Endodermal cell (in vitro differentiated cells): Measurements from ENCODE around the gene NDST1. TPM values are rescaled to one million over a fixed set of nuclear protein-coding genes. Genes with fewer than 3 reads are reported as not detected.

Experiments
- DNase-seq: peaks from one replicate; pipeline ENCODE4 v3.0.0-alpha.2; 2017
- H3K27ac ChIP-seq: 2 replicates; pipeline ENCODE4 v1.5.1; 2013; ENCODE audit warnings: mild to moderate bottlenecking, low read depth, low read length, moderate library complexity
- H3K27me3 ChIP-seq: 2 replicates; pipeline ENCODE4 v1.6.1; 2013; ENCODE audit warnings: mild to moderate bottlenecking, low read length, moderate library complexity; ENCODE audit not compliant: insufficient read depth, control insufficient read depth, poor library complexity, severe bottlenecking
- H3K36me3 ChIP-seq: 2 replicates; pipeline ENCODE4 v1.7.0; 2013; ENCODE audit warnings: mild to moderate bottlenecking, low read length, moderate library complexity; ENCODE audit not compliant: control insufficient read depth, insufficient read depth
- H3K4me1 ChIP-seq: one replicate; pipeline ENCODE4 v1.7.0; 2013; ENCODE audit warnings: low read length; ENCODE audit not compliant: control insufficient read depth, insufficient read depth
- H3K4me3 ChIP-seq: 2 replicates; pipeline ENCODE4 v1.5.1; 2013; ENCODE audit warnings: mild to moderate bottlenecking, low read length, moderate library complexity
- H3K9ac ChIP-seq: 2 replicates; pipeline ENCODE4 v1.6.1; 2013; ENCODE audit warnings: mild to moderate bottlenecking, low read length, moderate library complexity; ENCODE audit not compliant: poor library complexity, severe bottlenecking; ENCODE audit errors: extremely low read depth
- H3K9me3 ChIP-seq: 2 replicates; pipeline ENCODE4 v1.6.1; 2013; ENCODE audit warnings: mild to moderate bottlenecking, low read length, moderate library complexity; ENCODE audit not compliant: control insufficient read depth
- H3K27ac Mint-ChIP-seq: 2 replicates; pipeline ENCODE4 v1.8.0; 2020; ENCODE audit warnings: mixed read lengths
- H3K27me3 Mint-ChIP-seq: 2 replicates; pipeline ENCODE4 v1.8.0; 2021; ENCODE audit warnings: mild to moderate bottlenecking, mixed read lengths; ENCODE audit not compliant: insufficient read depth
- H3K36me3 Mint-ChIP-seq: 2 replicates; pipeline ENCODE4 v1.8.0; 2020; ENCODE audit warnings: low read depth, mixed read lengths
- H3K4me1 Mint-ChIP-seq: 2 replicates; pipeline ENCODE4 v1.8.0; 2020; ENCODE audit warnings: mixed read lengths
- H3K4me3 Mint-ChIP-seq: 2 replicates; pipeline ENCODE4 v1.8.0; 2020; ENCODE audit warnings: mild to moderate bottlenecking, moderate library complexity, mixed read lengths
- H3K9me3 Mint-ChIP-seq: 2 replicates; pipeline ENCODE4 v1.8.0; 2020; ENCODE audit warnings: mild to moderate bottlenecking, mixed read lengths
- WGBS, 2 experiments: methylation state at CpG; one replicate each; pipeline versions ENCODE4 v1.1.5 to v1.1.7; 2013; ENCODE audit warnings: missing lambda C conversion rate in 2 of 2, mixed read lengths in 1 of 2; ENCODE audit not compliant: insufficient coverage in 1 of 2, insufficient read length in 1 of 2; 5-methylcytosine and 5-hydroxymethylcytosine counted together
- total RNA-seq, 2 donors: library from RNA; stranded (reverse); fragmentation: NEBNext Ultra II Directional in 1 of 2; extraction: Animal tissue kit (Norgen Biotek cat#: 25700) in 1 of 2; gene quantifications; 2 replicates in 1 of 2; 3 replicates in 1 of 2; pipeline ENCODE4 v1.2.1, GENCODE V29; 2021
- TF ChIP-seq, protein P1 (sequence below): fragments of 200-600 bp; sonication (generic); conservative IDR thresholded peaks from 2 replicates; pipeline ENCODE4 v1.5.0; 2021; ENCODE audit warnings: antibody characterized with exemption, mild to moderate bottlenecking

The NDST1 gene
- total RNA-seq, 2 donors from 2014 or later = 53.3 to 71.7 TPM

DNA sequence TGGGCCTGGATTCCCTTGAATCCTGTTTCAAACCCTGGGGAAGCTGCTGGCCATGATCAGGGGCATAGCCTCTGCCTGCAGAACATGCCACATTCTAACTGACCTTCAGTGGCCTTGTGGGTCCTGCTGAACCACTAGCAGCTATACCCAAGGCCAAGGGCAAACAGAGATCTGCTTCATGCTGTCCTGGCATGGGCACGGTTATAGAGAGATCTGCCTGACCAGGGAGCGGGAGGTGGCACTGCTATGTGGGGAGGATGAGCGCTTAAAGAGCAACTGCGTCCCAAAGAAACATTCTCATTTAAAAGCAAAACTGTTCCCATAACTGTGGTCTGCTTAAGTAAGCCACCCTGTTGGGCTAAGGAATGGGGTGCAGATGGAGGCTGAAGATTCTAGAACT, 96.1 kb downstream of the NDST1 start:
- Histone ChIP-seq H3K36me3 (no peaks in the 10 kb centered on the region), H3K9me3 (no peaks in the 10 kb centered on the region), H3K4me3 (no peak overlapping the region), H3K27ac (no peak overlapping the region), H3K27me3 (no peaks in the 10 kb centered on the region), H3K4me1 (peaks cover 6% of the 10 kb centered on the region), H3K9ac (no peak overlapping the region)
- H3K36me3 Mint-ChIP-seq = no peaks in the 10 kb centered on the region
- H3K27ac Mint-ChIP-seq = no peak overlapping the region
- H3K9me3 Mint-ChIP-seq = no peaks in the 10 kb centered on the region
- TF ChIP-seq, protein P1, sequence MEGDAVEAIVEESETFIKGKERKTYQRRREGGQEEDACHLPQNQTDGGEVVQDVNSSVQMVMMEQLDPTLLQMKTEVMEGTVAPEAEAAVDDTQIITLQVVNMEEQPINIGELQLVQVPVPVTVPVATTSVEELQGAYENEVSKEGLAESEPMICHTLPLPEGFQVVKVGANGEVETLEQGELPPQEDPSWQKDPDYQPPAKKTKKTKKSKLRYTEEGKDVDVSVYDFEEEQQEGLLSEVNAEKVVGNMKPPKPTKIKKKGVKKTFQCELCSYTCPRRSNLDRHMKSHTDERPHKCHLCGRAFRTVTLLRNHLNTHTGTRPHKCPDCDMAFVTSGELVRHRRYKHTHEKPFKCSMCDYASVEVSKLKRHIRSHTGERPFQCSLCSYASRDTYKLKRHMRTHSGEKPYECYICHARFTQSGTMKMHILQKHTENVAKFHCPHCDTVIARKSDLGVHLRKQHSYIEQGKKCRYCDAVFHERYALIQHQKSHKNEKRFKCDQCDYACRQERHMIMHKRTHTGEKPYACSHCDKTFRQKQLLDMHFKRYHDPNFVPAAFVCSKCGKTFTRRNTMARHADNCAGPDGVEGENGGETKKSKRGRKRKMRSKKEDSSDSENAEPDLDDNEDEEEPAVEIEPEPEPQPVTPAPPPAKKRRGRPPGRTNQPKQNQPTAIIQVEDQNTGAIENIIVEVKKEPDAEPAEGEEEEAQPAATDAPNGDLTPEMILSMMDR = no peak
- DNase-seq = no peak
- H3K4me1 Mint-ChIP-seq = peaks cover 33% of the 10 kb centered on the region
- no peaks in the 10 kb centered on the region for H3K27me3 Mint-ChIP-seq
- 97 to 98% methylated on average over 4 of the region's 4 CpGs for WGBS, 2 experiments
- no peak overlapping the region for H3K4me3 Mint-ChIP-seq

DNA sequence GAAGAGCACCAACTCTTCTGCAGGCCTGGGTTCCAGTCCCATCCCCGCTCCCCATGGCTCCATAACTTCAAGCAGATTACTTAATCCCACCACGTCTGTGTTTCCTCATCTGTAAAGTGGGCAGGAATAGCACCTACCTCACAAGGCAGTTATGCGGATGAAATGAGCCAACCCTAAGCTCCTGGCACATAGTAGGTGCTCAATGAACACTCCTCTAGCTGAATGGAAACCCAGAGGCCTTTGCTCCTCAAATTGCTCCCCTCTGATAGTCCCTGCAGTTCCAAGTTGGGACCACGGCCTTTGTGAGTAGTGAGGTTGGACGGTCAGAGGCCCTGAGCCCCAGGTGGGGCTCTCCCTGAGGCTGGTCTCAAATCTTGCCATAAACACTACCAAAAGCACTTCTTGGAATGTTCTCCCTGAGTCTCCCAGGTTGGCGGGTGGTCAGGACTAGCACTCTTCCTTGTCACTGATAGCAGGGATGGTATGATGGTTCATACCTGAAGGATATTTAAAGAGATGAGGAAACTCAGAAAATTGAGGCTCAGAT, 97.0 kb downstream of the NDST1 start:
- Histone ChIP-seq H3K27me3 (no peaks in the 10 kb centered on the region), H3K4me3 (no peak overlapping the region), H3K4me1 (peaks cover 6% of the 10 kb centered on the region), H3K27ac (no peak overlapping the region), H3K9ac (no peak overlapping the region), H3K36me3 (no peaks in the 10 kb centered on the region), H3K9me3 (no peaks in the 10 kb centered on the region)
- DNase-seq = no peak
- Mint-ChIP-seq H3K4me3 (no peak overlapping the region), H3K27ac (no peak overlapping the region), H3K36me3 (no peaks in the 10 kb centered on the region), H3K4me1 (peaks cover 36% of the 10 kb centered on the region), H3K27me3 (no peaks in the 10 kb centered on the region), H3K9me3 (no peaks in the 10 kb centered on the region)
- TF ChIP-seq, protein P1 = no peak
- WGBS, 2 experiments = 89 to 100% methylated on average over 3 to 6 of the region's 6 CpGs

DNA sequence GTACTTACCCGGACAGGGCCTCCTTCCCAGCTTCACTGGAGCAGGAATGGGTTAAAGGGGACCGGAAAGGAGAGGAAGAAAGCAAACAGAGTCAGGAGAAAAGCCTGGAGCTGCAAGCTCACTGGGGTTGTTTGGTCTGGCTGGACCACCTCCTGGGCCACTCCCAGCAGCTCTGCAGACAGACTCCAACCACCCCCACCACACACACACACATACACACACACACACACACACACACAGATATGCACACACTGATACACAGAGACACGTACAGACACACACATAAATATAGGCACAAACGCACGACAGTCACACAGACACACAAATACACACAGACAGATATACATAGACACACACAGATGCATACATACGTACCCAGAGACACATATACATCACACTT, 97.6 kb downstream of the NDST1 start:
- Mint-ChIP-seq H3K27ac (peak overlapping the region; percentile 10), H3K4me3 (no peak overlapping the region), H3K4me1 (peaks cover 37% of the 10 kb centered on the region), H3K27me3 (no peaks in the 10 kb centered on the region), H3K36me3 (no peaks in the 10 kb centered on the region), H3K9me3 (no peaks in the 10 kb centered on the region)
- Histone ChIP-seq H3K4me1 (peaks cover 6% of the 10 kb centered on the region), H3K9ac (no peak overlapping the region), H3K9me3 (no peaks in the 10 kb centered on the region), H3K27me3 (no peaks in the 10 kb centered on the region), H3K27ac (no peak overlapping the region), H3K36me3 (no peaks in the 10 kb centered on the region), H3K4me3 (no peak overlapping the region)
- TF ChIP-seq, protein P1 = no peak
- DNase-seq = no peak
- 69 to 94% methylated on average over 3 to 6 of the region's 6 CpGs for WGBS, 2 experiments
